ENCODE measurements around the gene CDH13.

Gene CDH13

GRCh38 chr16:83345846-83346640 lies 719.3 kb downstream of the CDH13 start:
- no peak for DNase-seq (ENCODE audit: low read depth, low spot score)

GRCh38 chr16:83348991-83349390 lies 722.2 kb downstream of the CDH13 start:
- DNase-seq (ENCODE audit: low read depth, low spot score) = no peak

GRCh38 chr16:83350481-83350880 lies 723.7 kb downstream of the CDH13 start:
- no peak for DNase-seq (ENCODE audit: low read depth, low spot score)

- DNase-seq (ENCODE audit: low read depth, low spot score) = no peak
Measured at GRCh38 chr16:83351846-83352245, 725.1 kb downstream of the CDH13 start.

GRCh38 chr16:83353241-83353640 lies 726.5 kb downstream of the CDH13 start:
- DNase-seq (ENCODE audit: low read depth, low spot score) = no peak

- no peak for DNase-seq (ENCODE audit: low read depth, low spot score)
Measured at GRCh38 chr16:83354015-83354414, 727.2 kb downstream of the CDH13 start.

- no peak for DNase-seq (ENCODE audit: low read depth, low spot score)
Measured at GRCh38 chr16:83355570-83356218, 728.9 kb downstream of the CDH13 start.

- DNase-seq (ENCODE audit: low read depth, low spot score) = no peak
Measured at GRCh38 chr16:83356266-83356665, 729.5 kb downstream of the CDH13 start.

GRCh38 chr16:83356986-83357385 lies 730.2 kb downstream of the CDH13 start:
- DNase-seq (ENCODE audit: low read depth, low spot score) = no peak

GRCh38 chr16:83363521-83363920 lies 736.8 kb downstream of the CDH13 start:
- no peak for DNase-seq (ENCODE audit: low read depth, low spot score)

GRCh38 chr16:83365166-83365565 lies 738.4 kb downstream of the CDH13 start:
- no peak for DNase-seq (ENCODE audit: low read depth, low spot score)

GRCh38 chr16:83366228-83366627 lies 739.5 kb downstream of the CDH13 start:
- no peak for DNase-seq (ENCODE audit: low read depth, low spot score)

GRCh38 chr16:83374979-83375378 lies 748.2 kb downstream of the CDH13 start:
- no peak for DNase-seq (ENCODE audit: low read depth, low spot score)

- DNase-seq (ENCODE audit: low read depth, low spot score) = no peak
Measured at GRCh38 chr16:83389751-83390150, 763.0 kb downstream of the CDH13 start.

GRCh38 chr16:83390759-83391158 lies 764.0 kb downstream of the CDH13 start:
- DNase-seq (ENCODE audit: low read depth, low spot score) = no peak

GRCh38 chr16:83392743-83393142 lies 766.0 kb downstream of the CDH13 start:
- DNase-seq (ENCODE audit: low read depth, low spot score) = no peak

- DNase-seq (ENCODE audit: low read depth, low spot score) = no peak
Measured at GRCh38 chr16:83393196-83393981, 766.6 kb downstream of the CDH13 start.

GRCh38 chr16:83397601-83398291 lies 771.0 kb downstream of the CDH13 start:
- DNase-seq (ENCODE audit: low read depth, low spot score) = no peak

- DNase-seq (ENCODE audit: low read depth, low spot score) = no peak
Measured at GRCh38 chr16:83400234-83400633, 773.5 kb downstream of the CDH13 start.

GRCh38 chr16:83402160-83402814 lies 775.5 kb downstream of the CDH13 start:
- no peak for DNase-seq (ENCODE audit: low read depth, low spot score)

GRCh38 chr16:83402967-83403366 lies 776.2 kb downstream of the CDH13 start:
- no peak for DNase-seq (ENCODE audit: low read depth, low spot score)

Measured in brain pericyte (primary cell).